GM21515 (cell line): ENCODE measurements around the gene FASN.

Experiments
- ATAC-seq: cut with Tn5 transposase; IDR thresholded peaks from one replicate; pipeline ENCODE4 v1.9.1; 2021; ENCODE audit not compliant: unreplicated experiment

FASN gene

DNA sequence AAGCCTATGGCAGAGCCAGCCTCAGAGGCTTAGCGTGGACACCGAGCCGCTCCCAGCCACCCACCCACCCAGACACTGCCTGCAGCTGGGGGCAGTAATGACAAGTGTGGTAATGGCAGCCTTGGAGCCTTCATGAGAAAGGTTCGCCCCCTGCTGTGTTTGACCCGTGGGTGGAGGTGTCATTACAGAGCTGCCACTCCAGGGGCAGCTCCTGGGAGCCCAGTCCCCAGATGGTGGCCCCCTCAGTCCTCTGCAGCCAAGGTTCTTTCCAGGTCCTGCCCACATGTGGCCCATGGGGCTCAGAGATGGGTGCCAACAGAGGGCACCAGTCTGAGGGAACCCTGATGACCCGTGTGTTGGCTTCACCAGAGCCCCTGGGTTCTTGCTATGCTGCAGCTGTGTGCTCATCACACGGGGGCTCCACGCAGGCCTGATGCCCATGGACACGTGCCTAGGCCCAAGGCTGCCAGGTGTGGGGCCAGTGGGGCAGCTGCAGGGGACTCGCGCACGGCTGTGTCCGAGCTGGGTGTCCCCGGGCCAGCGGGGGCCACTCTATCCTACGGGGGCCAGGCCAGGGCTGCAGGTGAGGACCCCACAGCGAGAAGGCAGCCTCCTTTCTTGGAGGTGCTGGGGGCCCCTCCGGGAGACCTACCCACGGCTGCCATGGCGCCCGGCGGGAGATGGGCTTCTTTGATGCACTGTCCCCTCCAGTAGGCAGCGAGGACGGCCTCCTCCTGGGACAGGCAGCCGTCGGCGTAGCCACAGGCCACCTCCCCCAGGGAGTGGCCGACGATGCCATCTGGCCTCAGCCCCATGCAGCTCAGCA lies 8.1 kb downstream of the FASN start:
- no peak for ATAC-seq

GRCh38 chr17:82088838-82089722 lies 9.0 kb downstream of the FASN start:
- no peak for ATAC-seq

DNA sequence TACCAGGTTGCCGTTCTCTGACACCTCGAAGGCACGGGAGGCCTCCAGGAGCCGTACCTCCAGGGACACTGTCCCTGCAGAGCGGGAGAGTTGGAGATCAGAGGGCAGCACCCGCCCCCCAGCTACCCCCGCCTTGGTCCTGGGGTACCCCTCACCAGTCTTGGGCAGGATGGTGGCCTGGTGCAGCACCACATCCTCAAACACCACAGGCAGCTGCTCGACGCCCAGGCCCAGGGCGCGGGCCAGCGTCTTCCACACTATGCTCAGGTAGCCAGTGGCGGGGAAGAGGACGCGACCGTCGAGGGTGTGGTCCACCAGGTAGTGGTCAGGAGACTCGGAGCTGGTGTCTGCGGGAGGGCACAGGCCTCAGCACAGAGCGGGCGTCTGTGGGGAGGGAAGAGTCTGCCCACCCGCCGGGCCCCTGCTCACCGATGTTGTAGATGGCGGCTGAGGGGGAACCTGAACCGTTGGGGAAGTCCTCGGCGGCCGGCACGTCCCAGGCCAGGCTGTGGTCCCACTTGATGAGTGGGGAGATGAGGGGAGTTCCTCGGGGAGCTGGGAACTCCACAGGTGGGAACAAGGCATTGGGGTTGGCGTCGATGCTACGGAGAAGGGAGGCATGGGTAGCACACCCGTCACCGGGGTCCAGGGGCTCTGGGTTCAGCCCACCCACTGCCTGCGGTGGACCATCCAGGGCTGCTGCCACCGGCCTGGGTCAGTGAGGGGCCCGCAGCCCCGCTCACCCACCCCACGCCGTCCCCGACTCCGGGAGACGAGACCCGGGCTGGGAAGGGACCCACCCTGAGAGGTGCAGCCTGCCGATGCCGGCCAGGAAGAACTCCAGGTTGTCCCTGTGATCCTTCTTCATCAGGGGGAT lies 9.8 kb downstream of the FASN start:
- no peak for ATAC-seq

- no peak for ATAC-seq
These were observed 10.8 kb downstream of the FASN start for GRCh38 chr17:82086941-82087906.

- ATAC-seq = no peak
These were observed 11.9 kb downstream of the FASN start for GRCh38 chr17:82085931-82086764.

DNA sequence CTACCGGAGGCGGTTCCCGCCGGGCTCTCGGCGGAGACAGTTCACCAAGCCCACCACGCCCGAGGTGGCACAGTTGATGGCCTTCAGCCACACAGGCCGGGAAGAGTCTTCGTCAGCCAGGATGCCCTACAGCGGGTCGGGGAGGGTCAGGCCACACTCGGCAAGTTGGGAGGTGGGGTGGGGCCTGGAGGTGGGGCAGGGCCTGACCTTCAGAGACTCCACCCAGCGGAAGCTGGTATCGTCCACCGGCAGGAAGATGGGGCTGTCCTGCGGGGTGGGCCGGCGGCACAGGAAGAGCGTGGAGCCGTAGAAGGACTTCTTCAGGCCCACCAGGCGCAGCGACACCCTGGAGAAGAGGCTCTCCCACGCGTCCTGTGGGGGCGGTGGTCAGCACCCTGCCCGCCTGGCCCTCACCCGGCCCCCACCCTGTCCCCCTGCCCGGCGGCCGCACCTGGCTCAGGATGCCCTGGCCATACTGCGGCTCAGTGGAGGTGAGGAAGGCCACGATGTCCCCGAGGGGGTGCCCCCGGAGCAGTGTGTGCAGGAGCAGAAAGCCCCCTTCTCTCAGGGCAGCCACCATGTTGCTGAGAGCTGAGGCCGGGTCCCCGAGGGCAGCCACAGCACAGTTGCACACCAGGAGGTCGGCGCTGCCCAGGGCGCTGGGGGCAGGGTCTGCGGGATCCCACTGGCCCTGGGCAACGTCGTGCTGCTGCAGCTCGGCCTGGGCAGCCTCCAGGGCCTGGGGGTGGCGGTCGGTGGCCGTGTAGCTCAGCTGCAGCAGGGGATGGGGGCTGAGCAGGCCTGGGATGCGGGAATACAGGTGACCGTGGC lies 12.8 kb downstream of the FASN start:
- no peak for ATAC-seq

DNA sequence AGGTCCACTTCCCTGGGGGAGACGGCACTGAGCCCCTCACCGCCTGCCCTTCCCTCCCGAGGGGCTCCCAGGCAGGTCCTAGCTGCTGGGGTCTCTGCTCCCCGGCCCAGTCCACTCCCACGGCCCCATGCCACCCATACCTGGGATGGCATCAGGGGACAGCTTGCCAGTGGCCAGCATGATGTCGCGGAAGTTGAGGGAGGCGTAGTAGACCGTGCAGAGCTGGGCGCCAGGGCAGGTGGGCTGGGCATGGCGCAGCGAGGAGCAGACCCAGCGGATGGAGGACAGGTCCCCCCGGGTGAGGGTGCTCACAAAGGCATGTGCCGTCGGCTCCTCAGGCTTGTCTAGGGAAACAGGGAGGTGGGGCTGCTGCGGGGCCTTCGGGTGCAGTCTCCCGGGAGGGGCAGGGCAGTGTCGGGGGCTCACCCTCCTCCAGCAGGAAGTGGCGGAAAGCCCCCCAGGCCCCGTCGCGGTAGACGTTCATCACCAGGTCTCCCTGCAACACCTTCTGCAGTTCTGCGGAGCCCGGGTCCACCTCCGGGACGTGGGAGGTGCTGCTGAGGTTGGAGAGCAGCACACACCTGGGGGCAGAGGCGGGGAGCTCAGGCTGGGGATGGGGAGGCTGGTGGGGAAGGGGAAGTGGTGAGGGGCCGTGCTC lies 13.5 kb downstream of the FASN start:
- ATAC-seq = no peak

DNA sequence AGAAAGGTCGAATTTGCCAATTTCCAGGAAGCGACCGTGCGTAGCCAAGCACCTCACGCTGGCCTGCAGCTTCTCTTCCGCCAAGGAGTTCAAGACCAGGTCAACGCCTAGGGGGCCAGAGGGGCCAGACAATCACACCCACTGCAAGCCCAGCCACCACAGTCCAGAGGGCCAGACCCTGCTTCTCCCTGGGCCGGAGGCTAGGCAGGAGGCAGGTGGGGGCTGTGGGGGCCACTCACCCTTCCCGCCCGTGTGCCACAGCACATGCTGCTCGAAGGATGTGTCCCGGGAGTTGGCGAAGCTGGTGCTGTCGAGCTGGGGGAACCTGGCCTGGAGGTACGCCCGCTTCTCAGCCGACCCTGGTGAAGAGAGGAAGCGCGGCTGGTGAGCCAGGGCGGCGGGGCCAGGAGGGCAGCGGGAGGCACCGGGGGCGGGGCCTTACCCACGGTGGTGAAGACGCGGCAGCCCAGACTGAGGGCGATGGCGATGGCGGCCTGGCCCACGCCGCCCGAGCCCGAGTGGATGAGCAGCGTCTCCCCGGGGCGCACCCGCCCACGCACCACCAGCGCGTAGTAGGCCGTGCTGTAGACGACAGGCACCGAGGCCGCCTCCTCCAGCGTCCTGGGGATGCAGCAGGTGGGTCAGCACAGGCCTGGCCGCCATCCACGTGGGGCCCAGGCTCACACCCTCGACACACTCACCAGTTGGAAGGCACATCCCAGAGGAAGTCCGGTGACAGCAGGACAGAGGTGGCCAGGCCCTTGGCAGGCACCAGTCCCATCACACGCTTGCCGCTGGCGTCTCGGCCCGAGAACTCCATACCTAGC lies 14.3 kb downstream of the FASN start:
- no peak for ATAC-seq

DNA sequence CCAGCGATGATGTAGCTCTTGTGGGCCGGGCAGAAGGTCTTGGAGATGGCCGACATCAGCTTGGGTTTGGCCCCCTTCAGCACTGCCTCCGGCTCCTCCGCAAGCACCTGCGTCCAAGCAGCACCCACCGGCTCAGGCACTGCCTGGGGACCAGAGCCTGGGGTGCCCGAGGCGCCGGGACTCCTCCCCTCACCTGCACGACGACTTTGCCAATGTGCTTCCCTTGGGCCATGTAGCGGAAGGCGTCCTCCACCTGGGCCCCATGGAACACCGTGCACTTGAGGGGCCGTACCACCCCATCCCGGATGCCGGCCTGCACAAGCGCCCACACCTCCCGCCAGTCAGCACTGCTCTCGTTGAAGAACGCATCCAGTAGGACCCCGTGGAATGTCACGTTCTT lies 15.0 kb downstream of the FASN start:
- no peak for ATAC-seq

DNA sequence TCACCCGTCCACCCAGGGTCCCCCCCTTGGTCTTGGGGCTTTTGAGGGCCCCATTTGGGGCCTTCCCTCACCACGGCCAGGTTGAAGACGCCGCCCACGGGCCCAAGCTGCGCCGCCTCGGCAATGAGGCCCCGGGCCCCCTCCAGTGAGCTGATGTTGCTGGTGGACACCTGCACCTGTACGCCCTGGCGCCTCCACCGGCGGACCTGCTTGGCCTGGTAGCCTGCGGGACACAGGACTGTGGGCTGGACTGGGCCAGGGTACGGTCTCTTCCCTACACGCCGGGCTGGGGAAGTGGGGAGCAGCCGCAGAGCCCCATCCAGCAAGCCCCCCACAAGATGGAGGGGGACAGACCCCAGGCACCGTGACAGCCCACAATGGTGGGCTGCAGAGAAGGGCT lies 15.6 kb downstream of the FASN start:
- no peak for ATAC-seq

DNA sequence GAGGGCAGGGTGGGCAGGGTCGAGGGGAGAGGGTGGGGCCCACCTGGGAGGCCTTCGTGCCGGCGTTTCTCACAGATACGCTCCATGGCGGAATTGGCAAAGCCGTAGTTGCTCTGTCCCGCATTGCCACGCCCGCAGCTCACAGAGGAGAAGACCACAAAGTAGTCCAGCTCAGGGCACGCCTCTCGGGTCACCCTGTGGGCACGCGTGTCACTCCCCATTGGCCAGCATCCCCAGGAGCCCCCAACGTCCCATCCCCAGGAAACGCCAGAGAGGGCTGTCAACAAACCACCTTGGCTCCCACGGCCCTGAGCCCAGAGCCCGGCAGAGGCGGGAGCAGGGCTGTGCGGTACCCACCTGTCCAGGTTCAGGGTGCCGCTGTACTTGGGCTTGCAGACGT lies 16.1 kb downstream of the FASN start:
- ATAC-seq = no peak

GRCh38 chr17:82081546-82081945 lies 16.5 kb downstream of the FASN start:
- no peak for ATAC-seq

DNA sequence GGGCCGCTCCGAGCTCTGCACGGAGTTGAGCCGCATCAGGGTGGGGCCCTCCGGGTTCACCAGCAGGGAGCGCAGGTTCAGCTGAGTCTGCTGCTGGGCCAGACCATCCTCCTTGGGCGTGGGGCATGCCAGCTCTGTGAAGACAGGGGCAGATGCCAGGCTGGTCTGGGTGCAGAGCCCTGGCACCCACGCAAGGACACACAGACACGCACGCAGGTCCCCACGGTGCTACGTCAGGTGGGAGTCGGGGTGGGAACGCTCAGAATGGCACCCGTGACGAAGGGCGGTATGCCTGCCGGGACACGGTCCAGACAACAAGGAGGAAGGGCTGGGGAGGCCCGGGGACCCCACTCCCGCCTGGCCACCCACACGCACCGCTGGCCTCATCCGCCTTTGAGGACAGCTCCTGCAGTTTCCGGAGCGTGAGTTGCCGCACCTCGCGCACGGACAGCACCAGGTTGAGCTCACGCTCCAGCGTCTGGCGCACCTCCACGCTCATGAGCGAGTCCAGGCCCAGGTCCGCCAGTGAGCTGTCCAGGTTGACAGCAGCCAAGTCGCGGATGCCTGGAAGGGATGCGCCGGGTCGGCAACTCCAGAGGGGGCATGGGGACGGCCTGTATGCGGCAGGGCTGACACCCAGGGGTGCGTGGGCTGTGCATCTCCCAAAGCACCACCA lies 17.1 kb downstream of the FASN start:
- no peak for ATAC-seq

GRCh38 chr17:82080048-82080788 lies 17.8 kb downstream of the FASN start:
- ATAC-seq = no peak

- ATAC-seq = no peak
These were observed 18.9 kb downstream of the FASN start for GRCh38 chr17:82079001-82079677.
